Skeletal muscle cell (primary cell): ENCODE results near the gene NLK.
"Not testable (repeated sequence)": the region's sequence is repeated elsewhere in the genome, so short reads cannot be mapped to it uniquely, and the experiment has no call there.

Source experiments
- DNase-seq: peaks from one replicate; pipeline ENCODE4 v3.0.0-alpha.2; 2010; ENCODE audit warnings: low read depth
- H3K4me3 ChIP-seq: 2 replicates; pipeline ENCODE4 v1.5.1; 2011; ENCODE audit warnings: low read depth, mild to moderate bottlenecking, control low read depth, low read length, moderate library complexity

The NLK gene

GRCh38 chr17:28236033-28236653 is 193.7 kb downstream of the NLK start:
- DNase-seq, H3K4me3 ChIP-seq: not testable (repeated sequence)

DNA sequence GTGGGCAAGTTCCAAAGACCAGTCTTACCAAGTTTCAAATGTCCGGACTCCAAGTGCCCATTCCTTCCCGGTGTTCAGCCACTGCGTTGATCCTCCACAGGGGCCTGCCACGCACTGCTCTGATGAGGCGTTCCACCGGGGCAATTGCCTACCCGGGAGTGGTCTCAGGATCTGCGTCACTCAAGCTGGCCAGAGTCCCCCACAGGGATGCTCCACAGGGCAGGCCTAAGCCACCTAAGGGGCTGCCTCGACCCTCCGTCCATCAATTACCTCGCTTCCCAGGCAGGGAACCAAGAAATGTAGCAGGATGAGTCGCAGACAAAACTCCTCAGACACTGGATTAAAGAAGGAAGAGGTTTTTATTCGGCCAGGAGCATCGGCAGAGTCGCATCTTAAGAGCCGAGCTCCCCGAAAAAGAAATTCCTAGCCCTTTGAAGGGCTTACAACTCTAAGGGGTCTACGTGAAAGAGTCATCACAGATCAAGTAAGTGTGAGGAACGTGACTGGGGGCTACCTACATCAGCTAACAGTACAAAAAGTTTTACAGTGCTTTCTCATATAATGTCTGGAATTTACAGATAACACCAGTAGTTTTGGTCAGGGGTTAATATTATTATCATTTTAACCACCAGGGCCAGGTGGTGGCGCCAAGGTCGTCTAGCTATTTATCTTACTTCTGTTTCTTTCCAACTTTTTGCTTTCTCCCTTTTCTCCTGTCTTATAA is 196.2 kb downstream of the NLK start:
- not testable (repeated sequence) for DNase-seq, H3K4me3 ChIP-seq

GRCh38 chr17:28239271-28239624 is 196.8 kb downstream of the NLK start:
- DNase-seq: no peak
- H3K4me3 ChIP-seq: no peak overlapping the region

DNA sequence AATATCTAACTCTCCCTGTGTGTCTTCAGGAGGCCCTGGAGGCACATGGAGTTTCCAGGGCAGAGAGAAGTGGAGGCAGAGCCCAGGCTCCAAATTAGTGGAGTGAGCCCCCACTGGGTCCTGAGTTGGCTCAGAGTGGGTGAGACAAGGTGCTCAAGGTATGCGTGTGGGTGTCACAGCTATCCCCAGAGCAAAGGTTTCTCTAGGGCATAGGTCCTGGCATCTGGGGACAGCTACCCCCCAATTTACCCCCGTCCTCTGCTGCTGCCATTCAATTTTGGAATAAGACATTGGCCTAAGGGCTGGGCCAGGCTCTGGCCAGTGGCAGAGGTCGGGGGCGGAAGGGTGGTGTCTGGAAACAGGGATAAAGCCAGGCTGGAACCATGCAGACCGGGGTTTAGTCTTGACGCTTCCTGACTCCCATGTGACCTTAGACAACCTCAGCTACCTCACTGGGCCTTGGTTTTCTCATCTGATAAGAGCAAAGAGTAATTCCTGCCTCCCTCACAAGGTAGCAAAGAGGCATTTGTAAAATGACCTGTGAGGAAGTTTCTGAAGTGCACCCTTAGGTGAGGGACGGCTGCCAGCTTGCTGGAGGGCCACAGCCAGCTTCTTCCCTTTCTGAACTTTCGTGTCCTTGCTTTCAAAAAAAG is 198.3 kb downstream of the NLK start:
- no peak for DNase-seq
- no peak overlapping the region for H3K4me3 ChIP-seq

- H3K4me3 ChIP-seq: no peak overlapping the region
- DNase-seq: no peak
These were observed 200.3 kb downstream of the NLK start for GRCh38 chr17:28242791-28243190.

DNA sequence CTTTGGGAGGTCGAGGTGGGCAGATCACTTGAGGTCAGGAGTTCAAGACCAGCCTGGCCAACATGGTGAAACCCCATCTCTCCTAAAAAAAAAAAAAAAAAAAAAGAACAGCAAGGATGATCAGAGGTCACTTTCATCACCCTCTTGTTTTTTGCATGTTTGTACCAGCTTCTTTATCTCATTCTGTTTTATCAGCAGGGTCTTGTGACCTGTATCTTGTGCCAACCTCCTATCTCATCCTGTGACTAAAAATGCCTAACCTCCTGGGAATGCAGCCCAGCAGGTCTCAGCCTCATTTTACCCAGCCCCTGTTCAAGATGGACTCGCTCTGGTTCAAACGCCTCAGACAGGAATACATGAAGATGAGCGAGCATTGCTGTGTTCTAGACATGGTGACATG is 200.8 kb downstream of the NLK start:
- not testable (repeated sequence) for H3K4me3 ChIP-seq, DNase-seq

DNA sequence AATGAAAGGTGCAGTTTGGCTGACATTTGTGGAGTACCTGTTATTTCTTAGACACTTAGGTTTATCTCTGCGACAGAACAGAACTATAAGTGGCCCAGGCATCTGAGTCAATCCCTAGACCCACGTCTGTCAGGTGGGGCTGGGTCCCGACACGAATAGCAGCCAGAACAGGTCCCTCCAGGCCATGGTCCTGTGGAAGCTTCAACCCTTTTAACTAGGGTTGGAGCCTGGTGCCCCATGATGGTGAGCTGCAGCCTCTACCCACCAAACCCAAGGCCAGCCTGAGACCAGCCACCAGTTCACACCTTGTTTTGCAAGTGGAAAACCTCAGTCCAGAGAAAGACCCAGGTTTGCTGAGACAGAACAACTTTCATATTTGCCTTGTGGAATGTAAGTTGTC is 202.0 kb downstream of the NLK start:
- no peak for DNase-seq
- no peak overlapping the region for H3K4me3 ChIP-seq
